Measurements from ENCODE around the gene HRH1. TPM values are rescaled to one million over a fixed set of nuclear protein-coding genes. Genes with fewer than 3 reads are reported as not detected.

Gene HRH1
- total RNA-seq, 4 donors from 2014 or later: 3.6 to 27.7 (median 6.1) TPM

Small RNA genes lying within 50 kb of the gene (small RNA-seq; reads per million reads assigned to genes)
- gene AC083855.1: not detected

Other genes starting within 250 kb of the HRH1 start
- 1 to 10 TPM in 1 of 4 donors, under 1 TPM in 3; 0.09 to 2.0 (median 0.49) TPM for gene SLC6A1, start 161.7 kb upstream of the HRH1 start, total RNA-seq
- gene ATG7, start 117.9 kb downstream of the HRH1 start, total RNA-seq: 10 to 100 TPM; 62.9 to 96.7 (median 76.2) TPM

Measured in omental fat pad (tissue), 4 donors.